Pancreas (tissue), 10 donors: ENCODE data around the gene RBM48. TPM values are rescaled to one million over a fixed set of nuclear protein-coding genes. Genes with fewer than 3 reads are reported as not detected.

ENCODE experiments used
- ATAC-seq, 4 donors: fragments of 200-7000 bp; cut with Tn5 transposase; one replicate each; pipeline versions ENCODE4 v1.8.0 to v1.9.1; 2020; ENCODE audit warnings: mild to moderate bottlenecking in 4 of 4, moderate library complexity in 4 of 4
- DNase-seq, 6 donors: peaks; one replicate each; pipeline ENCODE4 v3.0.0-alpha.2; 2020
- FAIRE-seq: peaks from 2 replicates; lab custom pipeline; 2012; peaks lifted over from hg19 to GRCh38; lab: Jason Lieb, UNC
- H3K27ac ChIP-seq, 4 donors: fragments of 200-600 bp; sonication (generic); 1 replicate in 3 of 4; 2 replicates in 1 of 4; pipeline versions ENCODE4 v1.5.0 to v1.8.0; 2020
- H3K27me3 ChIP-seq, 4 donors: fragments of 200-600 bp; one replicate each; pipeline ENCODE4 v1.8.0; 2021
- H3K36me3 ChIP-seq, 3 donors: fragments of 200-600 bp; sonication (generic) in 1 of 3; one replicate each; pipeline versions ENCODE4 v1.5.0 to v1.8.0; 2020 to 2021
- H3K4me1 ChIP-seq, 3 donors: fragments of 200-600 bp; one replicate each; pipeline ENCODE4 v1.8.0; 2021
- H3K4me3 ChIP-seq, 4 donors: fragments of 200-600 bp; sonication (generic) in 2 of 4; one replicate each; pipeline versions ENCODE4 v1.5.0 to v1.8.0; 2020 to 2021
- H3K9me3 ChIP-seq, 4 donors: fragments of 200-600 bp; one replicate each; pipeline ENCODE4 v1.8.0; 2021
- CTCF ChIP-seq, 4 donors: fragments of 200-600 bp; sonication (generic) in 3 of 4; IDR thresholded peaks; one replicate each; pipeline versions ENCODE4 v1.5.0 to v1.8.0; 2021; ENCODE audit warnings: antibody characterized with exemption in 4 of 4
- WGBS, 2 donors: extraction: QIAGEN DNeasy Blood & Tissue Kit; methylation state at CpG; one replicate each; pipeline ENCODE4 v1.1.7; 2013; 5-methylcytosine and 5-hydroxymethylcytosine counted together
- intact Hi-C, 3 donors: fragments of 100-400 bp; cut with DNase I; formaldehyde crosslinking; loops; one replicate each; pipeline versions ENCODE4 v1.11.1 to v1.14.2; 2022
- polyA plus RNA-seq, 2 donors: library from polyadenylated mRNA; stranded (reverse); fragments of 200-250 nt; gene quantifications; one replicate each; pipeline ENCODE4 v1.2.3, GENCODE V29; 2013
- total RNA-seq, 6 donors: library from RNA; stranded (reverse); fragmentation: NEBNext Ultra II Directional in 4 of 6; extraction: Animal tissue kit (Norgen Biotek cat#: 25700) in 4 of 6; gene quantifications; one replicate each; pipeline versions ENCODE4 v1.2.1 to v1.2.4, GENCODE V29; 2021 to 2023
- donor health status: healthy with polysubstance abuse.
- donor health status: DM: no; HTN: no; CAD: no; lungs with moderate emphysema.
- donor health status: DM: no; HTN: no; CAD: no.
- donor health status: control.
- donor health status: control.
- donor health status: Bipolar disorder and iron deficiency.
- donor health status: DM: yes; HTN: yes; CAD: no.
- donor health status: DM: no; HTN: no; CAD: no.
- donor health status: DM: no; HTN: no; CAD: no.
- donor health status: DM: yes; HTN: yes; CAD: no.

Gene RBM48
- total and polyA plus RNA-seq, 8 donors: 2.7 to 8.3 (median 5.1) TPM

GRCh38 chr7:92546856-92547497, 18.4 kb downstream of the RBM48 start:
- WGBS, 2 donors: 84 to 89% methylated on average over 17 of the region's 17 CpGs
- H3K27me3 ChIP-seq: no peaks in the 10 kb centered on the region
- FAIRE-seq: no peak
- H3K27ac ChIP-seq: no peak overlapping the region
- TF ChIP-seq CTCF (IDR thresholded peaks at IDR 0.05): no peak
- no peaks in the 10 kb centered on the region for H3K4me1 ChIP-seq
- H3K36me3 ChIP-seq: no peaks in the 10 kb centered on the region
- H3K9me3 ChIP-seq: no peaks in the 10 kb centered on the region
- H3K4me3 ChIP-seq: no peak overlapping the region
- intact Hi-C loops: no loop called here
- DNase-seq: peak in 1 of 6 donors; percentile 39
- no peak for ATAC-seq

DNA sequence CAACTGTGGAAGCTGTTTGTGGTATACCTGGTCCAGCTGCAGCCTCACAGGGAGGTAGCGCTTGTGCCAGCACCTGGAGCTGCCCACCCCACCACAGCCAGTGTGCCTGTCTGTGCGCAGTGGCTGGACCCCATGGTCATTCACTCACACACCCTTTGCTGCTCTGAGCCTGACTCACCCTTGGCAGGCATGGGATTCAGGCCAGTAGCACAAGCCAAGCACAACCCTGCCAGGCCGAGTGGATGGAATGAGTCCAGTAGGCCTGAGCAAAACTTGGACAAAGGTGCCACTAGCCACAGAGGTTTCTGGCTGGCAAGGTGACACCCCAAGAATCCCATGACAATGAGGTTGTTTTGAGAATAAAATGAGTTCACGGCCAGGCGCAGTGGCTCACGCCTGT, 19.0 kb downstream of the RBM48 start:
- no peaks in the 10 kb centered on the region for H3K36me3 ChIP-seq
- no peak for DNase-seq
- no peak for TF ChIP-seq CTCF (IDR thresholded peaks at IDR 0.05)
- no peaks in the 10 kb centered on the region for H3K27me3 ChIP-seq
- WGBS, 2 donors: 71 to 80% methylated on average over 6 of the region's 6 CpGs
- intact Hi-C loops: no loop called here
- H3K9me3 ChIP-seq: no peaks in the 10 kb centered on the region
- H3K4me3 ChIP-seq: no peak overlapping the region
- ATAC-seq: no peak
- H3K4me1 ChIP-seq: no peaks in the 10 kb centered on the region
- FAIRE-seq: no peak
- no peak overlapping the region for H3K27ac ChIP-seq

- no peaks in the 10 kb centered on the region for H3K9me3 ChIP-seq
- DNase-seq: no peak
- H3K36me3 ChIP-seq: no peaks in the 10 kb centered on the region
- FAIRE-seq: no peak
- ATAC-seq: no peak
- no peak overlapping the region for H3K4me3 ChIP-seq
- no peaks in the 10 kb centered on the region for H3K27me3 ChIP-seq
- H3K27ac ChIP-seq: no peak overlapping the region
- H3K4me1 ChIP-seq: no peaks in the 10 kb centered on the region
- no peak for TF ChIP-seq CTCF (IDR thresholded peaks at IDR 0.05)
- WGBS, 2 donors: 66 to 73% methylated on average over 4 of the region's 4 CpGs
- intact Hi-C loops: no loop called here
These were observed 21.6 kb downstream of the RBM48 start for GRCh38 chr7:92550194-92550593.

GRCh38 chr7:92557249-92557648, 28.7 kb downstream of the RBM48 start:
- ATAC-seq (no peak), FAIRE-seq (no peak), DNase-seq (no peak)
- 78 to 83% methylated on average over 2 of the region's 2 CpGs for WGBS, 2 donors
- no peaks in the 10 kb centered on the region for H3K4me1 ChIP-seq
- TF ChIP-seq CTCF (IDR thresholded peaks at IDR 0.05): no peak
- no peak overlapping the region for H3K4me3 ChIP-seq
- no peaks in the 10 kb centered on the region for H3K27me3 ChIP-seq
- intact Hi-C loops: no loop called here
- no peaks in the 10 kb centered on the region for H3K9me3 ChIP-seq
- H3K27ac ChIP-seq: no peak overlapping the region
- no peaks in the 10 kb centered on the region for H3K36me3 ChIP-seq

DNA sequence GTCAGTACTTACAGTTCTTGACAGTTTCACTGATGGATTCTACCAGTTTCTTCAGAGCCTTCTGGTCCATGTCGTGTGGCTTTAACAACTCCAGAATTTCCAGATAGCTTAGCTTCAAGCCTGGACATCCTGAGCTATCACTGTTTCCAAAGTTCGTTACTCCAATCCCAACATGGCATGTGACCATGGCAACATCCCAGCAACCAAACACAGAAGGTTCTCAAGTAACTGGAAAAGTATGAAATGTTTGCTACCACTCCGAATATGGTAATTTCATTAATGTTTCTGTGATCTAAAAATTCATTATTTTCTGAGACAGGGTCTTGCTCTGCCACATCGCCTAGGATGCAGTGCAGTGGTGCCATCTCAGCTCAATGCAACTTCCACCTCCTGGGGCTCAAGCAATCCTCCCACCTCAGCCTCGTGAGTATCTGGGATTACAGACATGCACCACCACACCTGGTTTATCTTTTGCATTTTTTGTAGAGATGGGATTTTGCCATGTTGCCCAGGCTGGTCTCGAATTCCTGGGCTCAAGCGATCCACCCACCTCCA, 29.3 kb downstream of the RBM48 start:
- DNase-seq: no peak
- no peak for FAIRE-seq
- Histone ChIP-seq H3K27ac (no peak overlapping the region), H3K36me3 (no peaks in the 10 kb centered on the region), H3K27me3 (no peaks in the 10 kb centered on the region), H3K4me3 (no peak overlapping the region), H3K4me1 (no peaks in the 10 kb centered on the region), H3K9me3 (no peaks in the 10 kb centered on the region)
- 89% methylated on average over 7 of the region's 7 CpGs for WGBS, 2 donors
- intact Hi-C loops: no loop called here
- no peak for TF ChIP-seq CTCF (IDR thresholded peaks at IDR 0.05)
- ATAC-seq: no peak
